ENCODE measurements around the gene PALD1. TPM values are rescaled to one million over a fixed set of nuclear protein-coding genes. Genes with fewer than 3 reads are reported as not detected.

PALD1 gene
- total and polyA plus RNA-seq, 2 of the 4 experiments (the other 2 are of a cell fraction): 0.12 to 0.18 TPM

DNA sequence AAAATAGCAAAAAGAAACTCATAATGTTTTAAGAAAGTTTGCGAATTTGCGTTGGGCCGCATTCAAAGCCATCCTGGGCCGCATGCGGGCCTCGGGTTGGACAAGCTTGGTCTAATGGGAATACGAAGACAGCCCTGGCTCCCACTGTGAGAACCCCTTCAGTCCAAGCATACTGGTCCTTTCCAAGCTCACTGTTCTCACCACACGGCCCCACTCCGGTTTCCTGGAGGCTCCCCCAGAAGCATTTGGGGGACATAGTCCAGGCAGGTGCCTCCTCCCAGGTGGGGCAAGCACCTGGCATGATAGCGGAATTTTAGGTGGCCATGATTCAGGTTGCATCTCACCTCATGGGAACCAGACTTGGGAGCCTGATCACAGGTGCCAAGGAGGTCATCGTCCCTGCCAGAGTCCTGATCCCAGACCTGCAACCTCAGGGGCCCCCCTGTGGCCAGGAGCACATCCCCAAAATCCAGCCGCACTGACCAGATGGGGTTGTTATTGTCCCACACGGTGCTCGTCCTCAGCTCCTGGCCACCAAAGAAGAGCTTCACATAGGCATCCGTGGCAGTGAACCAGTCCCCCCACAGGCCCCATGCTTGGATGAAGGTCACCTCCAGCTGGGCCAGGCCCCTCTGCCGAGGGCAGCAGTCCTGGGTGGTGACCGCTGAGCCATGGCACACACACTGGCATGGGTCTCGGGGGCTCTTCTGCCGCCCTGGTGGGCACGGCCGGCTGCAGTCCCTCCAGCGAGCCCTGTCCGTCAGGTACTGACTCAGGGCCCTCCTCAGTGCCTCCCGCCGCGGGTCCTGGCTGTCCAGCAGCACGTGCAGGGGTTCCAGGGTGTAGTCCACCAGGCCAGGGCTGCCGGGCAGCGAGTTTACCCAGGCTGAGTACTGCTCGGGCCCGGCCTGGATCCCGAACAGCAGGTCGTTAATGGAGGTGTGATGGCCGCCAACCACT, 119.6 kb downstream of the PALD1 start (continued):
- TF ChIP-seq, protein P1, sequence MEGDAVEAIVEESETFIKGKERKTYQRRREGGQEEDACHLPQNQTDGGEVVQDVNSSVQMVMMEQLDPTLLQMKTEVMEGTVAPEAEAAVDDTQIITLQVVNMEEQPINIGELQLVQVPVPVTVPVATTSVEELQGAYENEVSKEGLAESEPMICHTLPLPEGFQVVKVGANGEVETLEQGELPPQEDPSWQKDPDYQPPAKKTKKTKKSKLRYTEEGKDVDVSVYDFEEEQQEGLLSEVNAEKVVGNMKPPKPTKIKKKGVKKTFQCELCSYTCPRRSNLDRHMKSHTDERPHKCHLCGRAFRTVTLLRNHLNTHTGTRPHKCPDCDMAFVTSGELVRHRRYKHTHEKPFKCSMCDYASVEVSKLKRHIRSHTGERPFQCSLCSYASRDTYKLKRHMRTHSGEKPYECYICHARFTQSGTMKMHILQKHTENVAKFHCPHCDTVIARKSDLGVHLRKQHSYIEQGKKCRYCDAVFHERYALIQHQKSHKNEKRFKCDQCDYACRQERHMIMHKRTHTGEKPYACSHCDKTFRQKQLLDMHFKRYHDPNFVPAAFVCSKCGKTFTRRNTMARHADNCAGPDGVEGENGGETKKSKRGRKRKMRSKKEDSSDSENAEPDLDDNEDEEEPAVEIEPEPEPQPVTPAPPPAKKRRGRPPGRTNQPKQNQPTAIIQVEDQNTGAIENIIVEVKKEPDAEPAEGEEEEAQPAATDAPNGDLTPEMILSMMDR (conservative IDR thresholded peaks at IDR 0.05; ENCODE audit: low read depth, low read length): no peak
- TF ChIP-seq NFE2L2 (IDR thresholded peaks at IDR 0.05; ENCODE audit: low read depth, low read length): no peak
- TF ChIP-seq, protein P2, sequence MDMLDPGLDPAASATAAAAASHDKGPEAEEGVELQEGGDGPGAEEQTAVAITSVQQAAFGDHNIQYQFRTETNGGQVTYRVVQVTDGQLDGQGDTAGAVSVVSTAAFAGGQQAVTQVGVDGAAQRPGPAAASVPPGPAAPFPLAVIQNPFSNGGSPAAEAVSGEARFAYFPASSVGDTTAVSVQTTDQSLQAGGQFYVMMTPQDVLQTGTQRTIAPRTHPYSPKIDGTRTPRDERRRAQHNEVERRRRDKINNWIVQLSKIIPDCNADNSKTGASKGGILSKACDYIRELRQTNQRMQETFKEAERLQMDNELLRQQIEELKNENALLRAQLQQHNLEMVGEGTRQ (IDR thresholded peaks at IDR 0.05; ENCODE audit: low read depth, low read length): no peak
- TF ChIP-seq BHLHE40 (IDR thresholded peaks at IDR 0.05; ENCODE audit: low read depth, low read length): no peak
- no peak for TF ChIP-seq MAZ (IDR thresholded peaks at IDR 0.05; ENCODE audit: borderline replicate concordance, low read depth, low read length)
- TF ChIP-seq POLR2A (IDR thresholded peaks at IDR 0.05; ENCODE audit: low read depth, low read length): no peak

All from IMR-90 (cell line).